ENCODE results near the gene ZNF558. TPM values are rescaled to one million over a fixed set of nuclear protein-coding genes. Genes with fewer than 3 reads are reported as not detected.

ZNF558 gene
- total RNA-seq, 1 experiment from 2014 or later, result 3.0 TPM

DNA sequence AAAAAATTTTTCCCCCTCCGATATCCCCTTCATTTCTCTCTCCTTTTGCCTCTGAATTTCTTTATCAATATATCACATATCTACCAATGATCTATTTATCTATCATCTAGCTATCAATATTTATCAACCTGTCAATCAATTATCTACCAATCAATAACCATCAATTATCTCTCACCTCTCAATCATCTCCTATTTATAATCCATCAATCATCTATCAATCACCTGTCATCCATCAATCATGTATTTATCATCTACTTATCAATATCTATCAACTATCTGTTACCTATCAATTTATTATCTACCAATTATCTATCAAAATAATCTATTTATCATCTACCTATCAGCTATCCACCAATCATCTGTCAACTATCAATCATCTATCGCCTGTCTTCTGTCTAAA, 17.1 kb upstream of the ZNF558 start:
- no peak for ATAC-seq
- H3K4me3 Mint-ChIP-seq, result no peak overlapping the region
- H3K4me1 Mint-ChIP-seq, result no peaks in the 10 kb centered on the region
- H3K9me3 Mint-ChIP-seq, result peaks cover 74% of the 10 kb centered on the region
- no peak for DNase-seq (ENCODE audit: low spot score)
- H3K27ac Mint-ChIP-seq, result no peak overlapping the region
- TF ChIP-seq SMAD4 (CRISPR knock-in tag; IDR thresholded peaks at IDR 0.05) (no peak), MLX (CRISPR knock-in tag; IDR thresholded peaks at IDR 0.05) (no peak), ATF2 (CRISPR knock-in tag; IDR thresholded peaks at IDR 0.05; ENCODE audit: borderline replicate concordance, low read depth) (no peak), JAZF1 (CRISPR knock-in tag; IDR thresholded peaks at IDR 0.05) (no peak), E2F5 (CRISPR knock-in tag; IDR thresholded peaks at IDR 0.05) (no peak), IRF2 (CRISPR knock-in tag; IDR thresholded peaks at IDR 0.05; ENCODE audit: borderline replicate concordance, low read depth) (no peak), ELF4 (CRISPR knock-in tag; IDR thresholded peaks at IDR 0.05; ENCODE audit: low read depth) (no peak)
- TF ChIP-seq, protein P1, sequence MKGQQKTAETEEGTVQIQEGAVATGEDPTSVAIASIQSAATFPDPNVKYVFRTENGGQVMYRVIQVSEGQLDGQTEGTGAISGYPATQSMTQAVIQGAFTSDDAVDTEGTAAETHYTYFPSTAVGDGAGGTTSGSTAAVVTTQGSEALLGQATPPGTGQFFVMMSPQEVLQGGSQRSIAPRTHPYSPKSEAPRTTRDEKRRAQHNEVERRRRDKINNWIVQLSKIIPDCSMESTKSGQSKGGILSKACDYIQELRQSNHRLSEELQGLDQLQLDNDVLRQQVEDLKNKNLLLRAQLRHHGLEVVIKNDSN (CRISPR knock-in tag; IDR thresholded peaks at IDR 0.05), result no peak
- TF ChIP-seq, protein P2, sequence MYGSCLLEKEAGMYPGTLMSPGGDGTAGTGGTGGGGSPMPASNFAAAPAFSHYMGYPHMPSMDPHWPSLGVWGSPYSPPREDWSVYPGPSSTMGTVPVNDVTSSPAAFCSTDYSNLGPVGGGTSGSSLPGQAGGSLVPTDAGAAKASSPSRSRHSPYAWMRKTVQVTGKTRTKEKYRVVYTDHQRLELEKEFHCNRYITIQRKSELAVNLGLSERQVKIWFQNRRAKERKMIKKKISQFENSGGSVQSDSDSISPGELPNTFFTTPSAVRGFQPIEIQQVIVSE (CRISPR knock-in tag; IDR thresholded peaks at IDR 0.05; ENCODE audit: borderline replicate concordance), result no peak
- peaks cover 50% of the 10 kb centered on the region for H3K36me3 Mint-ChIP-seq
- H3K27me3 Mint-ChIP-seq (ENCODE audit: low read depth), result peaks cover 5% of the 10 kb centered on the region
- POLR2A ChIA-PET, result no interaction called here
- CTCF ChIA-PET, result no interaction called here

GRCh38 chr19:8846819-8847218, 14.7 kb upstream of the ZNF558 start:
- Mint-ChIP-seq H3K9me3 (peaks cover 72% of the 10 kb centered on the region), H3K4me1 (no peaks in the 10 kb centered on the region), H3K27ac (no peak overlapping the region), H3K36me3 (peaks cover 53% of the 10 kb centered on the region), H3K27me3 (ENCODE audit: low read depth) (peaks cover 13% of the 10 kb centered on the region), H3K4me3 (no peak overlapping the region)
- ChIA-PET POLR2A (no interaction called here), CTCF (no interaction called here)
- ATAC-seq (no peak), DNase-seq (ENCODE audit: low spot score) (no peak)
- TF ChIP-seq SP1 (CRISPR knock-in tag; conservative IDR thresholded peaks at IDR 0.05) (no peak), FOXP1 (CRISPR knock-in tag; IDR thresholded peaks at IDR 0.05; ENCODE audit: borderline replicate concordance) (no peak), SMAD4 (CRISPR knock-in tag; IDR thresholded peaks at IDR 0.05) (no peak), ZBTB21 (CRISPR knock-in tag; IDR thresholded peaks at IDR 0.05; ENCODE audit: borderline replicate concordance) (no peak), NFYB (CRISPR knock-in tag; conservative IDR thresholded peaks at IDR 0.05; ENCODE audit: low read depth) (no peak), EMX1 (CRISPR knock-in tag; IDR thresholded peaks at IDR 0.05) (no peak)
- TF ChIP-seq, protein P3, sequence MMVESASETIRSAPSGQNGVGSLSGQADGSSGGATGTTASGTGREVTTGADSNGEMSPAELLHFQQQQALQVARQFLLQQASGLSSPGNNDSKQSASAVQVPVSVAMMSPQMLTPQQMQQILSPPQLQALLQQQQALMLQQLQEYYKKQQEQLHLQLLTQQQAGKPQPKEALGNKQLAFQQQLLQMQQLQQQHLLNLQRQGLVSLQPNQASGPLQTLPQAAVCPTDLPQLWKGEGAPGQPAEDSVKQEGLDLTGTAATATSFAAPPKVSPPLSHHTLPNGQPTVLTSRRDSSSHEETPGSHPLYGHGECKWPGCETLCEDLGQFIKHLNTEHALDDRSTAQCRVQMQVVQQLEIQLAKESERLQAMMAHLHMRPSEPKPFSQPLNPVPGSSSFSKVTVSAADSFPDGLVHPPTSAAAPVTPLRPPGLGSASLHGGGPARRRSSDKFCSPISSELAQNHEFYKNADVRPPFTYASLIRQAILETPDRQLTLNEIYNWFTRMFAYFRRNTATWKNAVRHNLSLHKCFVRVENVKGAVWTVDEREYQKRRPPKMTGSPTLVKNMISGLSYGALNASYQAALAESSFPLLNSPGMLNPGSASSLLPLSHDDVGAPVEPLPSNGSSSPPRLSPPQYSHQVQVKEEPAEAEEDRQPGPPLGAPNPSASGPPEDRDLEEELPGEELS (CRISPR knock-in tag; IDR thresholded peaks at IDR 0.05), result no peak

DNA sequence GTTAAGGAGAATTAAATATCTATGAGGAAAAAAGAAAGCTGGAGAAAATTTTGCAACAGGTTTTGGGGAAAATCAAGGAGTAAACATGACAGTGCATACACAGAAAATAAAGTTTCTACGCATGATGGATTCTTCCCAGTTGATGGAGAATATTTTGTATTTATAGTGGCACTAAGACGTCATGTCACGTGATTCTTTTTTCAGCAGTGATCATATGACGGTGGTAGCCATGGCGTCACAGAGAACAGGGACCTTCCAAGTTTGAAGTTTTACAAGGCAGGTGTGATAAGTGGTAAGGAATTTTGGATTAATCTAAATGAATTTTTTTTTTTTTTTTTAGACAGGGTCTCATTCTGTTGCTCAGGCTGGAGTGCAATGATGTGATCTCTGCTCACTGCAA, 8.6 kb upstream of the ZNF558 start:
- Mint-ChIP-seq H3K4me3 (no peak overlapping the region), H3K36me3 (peaks cover 59% of the 10 kb centered on the region), H3K4me1 (no peaks in the 10 kb centered on the region), H3K27ac (no peak overlapping the region), H3K27me3 (ENCODE audit: low read depth) (peaks cover 15% of the 10 kb centered on the region), H3K9me3 (peaks cover 76% of the 10 kb centered on the region)
- no peak for ATAC-seq
- ChIA-PET CTCF (no interaction called here), POLR2A (no interaction called here)
- DNase-seq (ENCODE audit: low spot score), result no peak
- TF ChIP-seq SMAD3 (CRISPR knock-in tag; IDR thresholded peaks at IDR 0.05; ENCODE audit: borderline replicate concordance) (no peak), FOXJ3 (CRISPR knock-in tag; IDR thresholded peaks at IDR 0.05; ENCODE audit: borderline replicate concordance) (no peak), NFYB (CRISPR knock-in tag; conservative IDR thresholded peaks at IDR 0.05; ENCODE audit: low read depth) (no peak), ATF1 (CRISPR knock-in tag; IDR thresholded peaks at IDR 0.05) (no peak), CREB1 (CRISPR knock-in tag; IDR thresholded peaks at IDR 0.05) (no peak), SP1 (CRISPR knock-in tag; conservative IDR thresholded peaks at IDR 0.05) (no peak), NR1H2 (CRISPR knock-in tag; IDR thresholded peaks at IDR 0.05) (no peak), SMAD4 (CRISPR knock-in tag; IDR thresholded peaks at IDR 0.05) (no peak), GRHL2 (CRISPR knock-in tag; IDR thresholded peaks at IDR 0.05; ENCODE audit: insufficient replicate concordance, severe bottlenecking) (no peak)
- TF ChIP-seq, protein P4, sequence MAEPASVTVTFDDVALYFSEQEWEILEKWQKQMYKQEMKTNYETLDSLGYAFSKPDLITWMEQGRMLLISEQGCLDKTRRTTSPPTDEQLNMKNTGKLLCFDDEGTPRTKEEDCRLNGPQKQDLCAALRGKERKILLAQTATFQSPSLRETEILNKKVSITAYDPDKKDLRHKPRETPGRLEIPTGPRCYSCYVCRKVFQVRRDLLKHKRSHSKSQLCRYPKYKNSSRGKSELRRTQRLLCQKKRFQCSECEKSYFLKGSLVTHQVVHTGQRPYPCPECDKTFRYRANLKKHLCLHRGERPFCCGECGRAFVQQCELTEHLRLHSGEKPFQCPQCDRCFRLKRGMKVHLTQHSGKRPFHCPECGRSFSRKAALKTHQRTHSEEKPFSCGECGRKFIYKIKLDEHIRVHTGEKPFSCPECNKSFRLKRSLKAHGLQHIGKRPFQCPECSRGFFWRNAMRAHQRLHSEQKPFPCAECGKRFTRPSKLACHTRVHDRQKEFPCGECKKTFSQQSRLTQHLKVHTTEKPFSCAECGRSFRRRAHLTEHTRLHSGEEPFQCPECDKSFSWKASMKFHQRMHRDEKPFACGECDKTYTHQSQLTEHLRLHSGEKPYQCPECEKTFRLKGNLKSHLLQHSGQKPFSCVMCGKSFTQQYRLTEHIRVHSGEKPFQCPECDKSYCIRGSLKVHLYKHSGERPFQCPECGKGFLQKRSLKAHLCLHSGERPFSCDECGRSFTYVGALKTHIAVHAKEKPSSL (CRISPR knock-in tag; conservative IDR thresholded peaks at IDR 0.05), result no peak
